Measurements from ENCODE around the gene ELMO1.

GRCh38 chr7:37273891-37274290 lies 174.8 kb downstream of the ELMO1 start:
- no peak for TF ChIP-seq CTCF (IDR thresholded peaks at IDR 0.05)
- no peak for TF ChIP-seq ZFX (IDR thresholded peaks at IDR 0.05; ENCODE audit: borderline replicate concordance)

Measured in 22Rv1 (cell line).